ENCODE results near the gene FAM199X. TPM values are rescaled to one million over a fixed set of nuclear protein-coding genes. Genes with fewer than 3 reads are reported as not detected.
A peak's percentile ranks its signal among the peaks of the same experiment; 100 is the strongest.

The FAM199X gene
- total and polyA plus RNA-seq, 2 of the 8 experiments (the other 6 are each of a cell fraction or from before 2014, with no cell fraction given), result 3.1 to 14.9 TPM

DNA sequence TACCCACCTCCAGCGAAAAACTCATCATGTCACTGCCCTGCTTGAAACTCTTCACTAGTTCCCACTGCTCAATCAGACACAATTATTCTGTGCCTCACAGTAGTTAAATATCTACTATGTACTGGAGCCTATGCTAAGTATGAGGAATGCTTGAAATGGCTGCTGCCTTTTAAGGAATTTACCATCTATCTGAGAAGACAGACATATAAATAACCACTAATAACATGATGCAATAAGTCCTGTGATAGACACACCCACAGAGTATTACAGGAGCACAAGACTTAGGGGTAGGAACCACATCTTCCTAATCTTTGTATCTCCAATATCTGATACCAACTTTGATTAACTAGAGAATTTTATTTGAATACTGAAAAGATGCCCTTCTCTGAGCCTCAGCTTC, 30.6 kb upstream of the FAM199X start:
- no peaks in the 10 kb centered on the region for H3K9me3 ChIP-seq (ENCODE audit: insufficient read depth in 2 of 2, low read depth in 1 of 2, low read length in 1 of 2)
- ChIA-PET POLR2A (ENCODE audit: partially characterized antibody) (no interaction called here), CTCF (ENCODE audit: partially characterized antibody) (interaction anchor here (0.6 to 3.0 kb wide), 7 partner anchors 10 to 296 kb away, joined by 3 to 10 read pairs (median 4); no protein-coding TSS in a partner anchor)
- H3K79me1 ChIP-seq (ENCODE audit: low read depth, low read length), result no peaks in the 10 kb centered on the region
- H3K4me2 ChIP-seq (ENCODE audit: insufficient read depth in 1 of 2, low read depth in 2 of 2, low read length in 2 of 2), result 0 out of 4 replicates have a peak overlapping the region, but pooled peaks of 1 of the 2 experiments have one; percentile 43
- no peak overlapping the region for H4K91ac ChIP-seq (replicated peaks; ENCODE audit: insufficient read length, low read length)
- no peak overlapping the region for H2BK120ac ChIP-seq (replicated peaks; ENCODE audit: low read depth, low read length)
- H2AK5ac ChIP-seq (ENCODE audit: low read depth, low read length), result no peak overlapping the region
- WGBS, 2 experiments (ENCODE audit: extremely low coverage in 1 of 2, insufficient coverage in 1 of 2, insufficient read length in 1 of 2, insufficient replicate concordance in 2 of 2, low coverage in 1 of 2, low lambda C conversion rate in 2 of 2, missing lambda C conversion rate in 1 of 2), result 75% methylated on average over 1 of the region's 1 CpG; no CpG with 5 or more reads in 1 of the 2 experiments
- no peak overlapping the region for H4K5ac ChIP-seq (ENCODE audit: insufficient read length, low read depth, low read length)
- H3K36me3 ChIP-seq (ENCODE audit: control insufficient read depth in 2 of 4, insufficient read depth in 4 of 4, low read length in 3 of 4), result no peaks in the 10 kb centered on the region
- H3K4ac ChIP-seq (replicated peaks; ENCODE audit: insufficient read length, low read depth, low read length), result no peak overlapping the region
- H4K20me1 ChIP-seq (replicated peaks in 1 of 2; ENCODE audit: control insufficient read depth in 1 of 2, insufficient read depth in 2 of 2, low read length in 2 of 2), result no peaks in the 10 kb centered on the region
- H3K9ac ChIP-seq (replicated peaks in 1 of 4; ENCODE audit: extremely low read depth in 1 of 4, low read depth in 3 of 4, low read length in 3 of 4), result no peak overlapping the region
- no peak overlapping the region for H2BK15ac ChIP-seq (ENCODE audit: low read length)
- H4K8ac ChIP-seq (ENCODE audit: extremely low read depth, insufficient read depth, low read length), result no peak overlapping the region
- H3K23ac ChIP-seq (ENCODE audit: insufficient read length), result no peak overlapping the region
- H3K4me1 ChIP-seq (replicated peaks in 1 of 4; ENCODE audit: control insufficient read depth in 3 of 4, insufficient read depth in 4 of 4, low read length in 3 of 4), result no peaks in the 10 kb centered on the region
- no peak overlapping the region for H3K4me3 ChIP-seq (ENCODE audit: extremely low read depth in 1 of 4, insufficient read depth in 2 of 4, low read depth in 3 of 4, low read length in 4 of 4)
- H3K14ac ChIP-seq (ENCODE audit: insufficient read length), result no peak overlapping the region
- H3K56ac ChIP-seq (replicated peaks; ENCODE audit: insufficient read length, low read depth, low read length), result no peak overlapping the region
- no peak overlapping the region for H2BK12ac ChIP-seq (ENCODE audit: low read depth, low read length)
- H2BK20ac ChIP-seq (ENCODE audit: low read length), result no peak overlapping the region
- H3K27me3 ChIP-seq (replicated peaks in 1 of 4; ENCODE audit: control insufficient read depth in 3 of 4, extremely low read depth in 1 of 4, insufficient read depth in 3 of 4, low read length in 3 of 4), result no peaks in the 10 kb centered on the region
- H2AFZ ChIP-seq (ENCODE audit: low read length), result no peak overlapping the region
- no peaks in the 10 kb centered on the region for H3K79me2 ChIP-seq (ENCODE audit: control insufficient read depth in 1 of 2, insufficient read depth in 2 of 2, low read length in 2 of 2)
- H3K27ac ChIP-seq (ENCODE audit: low read depth, low read length), result no peak overlapping the region
- DNase-seq (ENCODE audit: low read depth in 1 of 2, low spot score in 2 of 2), result no peak
- H2BK5ac ChIP-seq (ENCODE audit: low read depth, low read length), result no peak overlapping the region
- no peak overlapping the region for H3K18ac ChIP-seq (ENCODE audit: extremely low read depth, low read length)
- TF ChIP-seq, protein P1, sequence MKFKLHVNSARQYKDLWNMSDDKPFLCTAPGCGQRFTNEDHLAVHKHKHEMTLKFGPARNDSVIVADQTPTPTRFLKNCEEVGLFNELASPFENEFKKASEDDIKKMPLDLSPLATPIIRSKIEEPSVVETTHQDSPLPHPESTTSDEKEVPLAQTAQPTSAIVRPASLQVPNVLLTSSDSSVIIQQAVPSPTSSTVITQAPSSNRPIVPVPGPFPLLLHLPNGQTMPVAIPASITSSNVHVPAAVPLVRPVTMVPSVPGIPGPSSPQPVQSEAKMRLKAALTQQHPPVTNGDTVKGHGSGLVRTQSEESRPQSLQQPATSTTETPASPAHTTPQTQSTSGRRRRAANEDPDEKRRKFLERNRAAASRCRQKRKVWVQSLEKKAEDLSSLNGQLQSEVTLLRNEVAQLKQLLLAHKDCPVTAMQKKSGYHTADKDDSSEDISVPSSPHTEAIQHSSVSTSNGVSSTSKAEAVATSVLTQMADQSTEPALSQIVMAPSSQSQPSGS (IDR thresholded peaks at IDR 0.05; ENCODE audit: low read length), result no peak
- TF ChIP-seq SP2 (IDR thresholded peaks at IDR 0.05; ENCODE audit: low read length), result no peak
- TF ChIP-seq CREB1 (IDR thresholded peaks at IDR 0.05), result no peak
- TF ChIP-seq POU5F1 (IDR thresholded peaks at IDR 0.05; ENCODE audit: low read depth, low read length), result no peak
- no peak for TF ChIP-seq KDM1A (IDR thresholded peaks at IDR 0.05; ENCODE audit: borderline replicate concordance, low read length)
- TF ChIP-seq ASH2L (IDR thresholded peaks at IDR 0.05; ENCODE audit: low read length), result no peak
- no peak for TF ChIP-seq RFX5 (IDR thresholded peaks at IDR 0.05; ENCODE audit: borderline replicate concordance, low read depth, low read length)
- TF ChIP-seq SIN3A (conservative IDR thresholded peaks at IDR 0.05 in 1 of 2, IDR thresholded peaks at IDR 0.05 in 1 of 2; ENCODE audit: low read depth in 1 of 2, low read length in 2 of 2), result no peak
- no peak for TF ChIP-seq KDM5A (IDR thresholded peaks at IDR 0.05; ENCODE audit: low read length)
- H3K23me2 ChIP-seq (ENCODE audit: low read depth, low read length), result 0 out of 2 replicates have a peak, but pooled peaks cover 2% of the 10 kb centered on the region
- no peak for FAIRE-seq

Measured in H1 (cell line).